Ectodermal cell (in vitro differentiated cells): ENCODE data around the gene RNF225.

Experiments
- H3K27ac ChIP-seq: 2 replicates; pipeline ENCODE4 v1.7.0; 2013; ENCODE audit warnings: mild to moderate bottlenecking, low read depth, low read length; ENCODE audit not compliant: insufficient read depth, poor library complexity, severe bottlenecking
- H3K27me3 ChIP-seq: 2 replicates; pipeline ENCODE4 v1.7.0; 2013; ENCODE audit warnings: mild to moderate bottlenecking, low read length; ENCODE audit not compliant: insufficient read depth, control insufficient read depth, poor library complexity, severe bottlenecking
- H3K36me3 ChIP-seq: one replicate; pipeline ENCODE4 v1.7.0; 2013; ENCODE audit warnings: low read length; ENCODE audit not compliant: control insufficient read depth, insufficient read depth
- H3K4me1 ChIP-seq: one replicate; pipeline ENCODE4 v1.7.0; 2013; ENCODE audit warnings: low read length; ENCODE audit not compliant: control insufficient read depth, insufficient read depth
- H3K4me3 ChIP-seq: 2 replicates; pipeline ENCODE4 v1.7.0; 2013; ENCODE audit warnings: low read depth, low read length, control low read depth; ENCODE audit not compliant: insufficient read depth
- H3K9me3 ChIP-seq: 2 replicates; pipeline ENCODE4 v1.7.0; 2013; ENCODE audit warnings: mild to moderate bottlenecking, low read length, moderate library complexity; ENCODE audit not compliant: control insufficient read depth
- WGBS, 2 experiments: methylation state at CpG; one replicate each; pipeline ENCODE4 v1.1.7; 2013; ENCODE audit warnings: missing lambda C conversion rate in 2 of 2; 5-methylcytosine and 5-hydroxymethylcytosine counted together

Gene RNF225

GRCh38 chr19:58388175-58388526 lies 7.3 kb upstream of the RNF225 start:
- WGBS, 2 experiments: 92 to 97% methylated on average over 3 of the region's 3 CpGs
- peaks cover 21% of the 10 kb centered on the region for H3K4me1 ChIP-seq
- H3K27ac ChIP-seq: no peak overlapping the region
- no peaks in the 10 kb centered on the region for H3K9me3 ChIP-seq
- no peaks in the 10 kb centered on the region for H3K27me3 ChIP-seq
- H3K4me3 ChIP-seq: peak overlapping the region; percentile 96
- peaks cover 20% of the 10 kb centered on the region for H3K36me3 ChIP-seq

- WGBS, 2 experiments: 96 to 97% methylated on average over 26 of the region's 26 CpGs
- Histone ChIP-seq H3K27me3 (peaks cover 16% of the 10 kb centered on the region), H3K36me3 (peaks cover 39% of the 10 kb centered on the region), H3K4me1 (peaks cover 7% of the 10 kb centered on the region), H3K4me3 (no peak overlapping the region), H3K9me3 (no peaks in the 10 kb centered on the region), H3K27ac (no peak overlapping the region)
These were observed 2.3 kb upstream of the RNF225 start for GRCh38 chr19:58392945-58393724.

GRCh38 chr19:58393725-58394033 lies 1.8 kb upstream of the RNF225 start:
- Histone ChIP-seq H3K4me3 (no peak overlapping the region), H3K27ac (no peak overlapping the region), H3K9me3 (no peaks in the 10 kb centered on the region), H3K36me3 (peaks cover 35% of the 10 kb centered on the region), H3K27me3 (peaks cover 16% of the 10 kb centered on the region), H3K4me1 (peaks cover 3% of the 10 kb centered on the region)
- WGBS, 2 experiments: 93 to 97% methylated on average over 4 of the region's 4 CpGs

- H3K27ac ChIP-seq: no peak overlapping the region
- WGBS, 2 experiments: 86 to 87% methylated on average over 3 of the region's 3 CpGs
- H3K4me3 ChIP-seq: no peak overlapping the region
- H3K27me3 ChIP-seq: peaks cover 16% of the 10 kb centered on the region
- H3K4me1 ChIP-seq: no peaks in the 10 kb centered on the region
- peaks cover 29% of the 10 kb centered on the region for H3K36me3 ChIP-seq
- no peaks in the 10 kb centered on the region for H3K9me3 ChIP-seq
These were observed 636 bp upstream of the RNF225 start for GRCh38 chr19:58394821-58395219.

- WGBS, 2 experiments: 45 to 47% methylated on average over 75 of the region's 75 CpGs
- Histone ChIP-seq H3K36me3 (peaks cover 24% of the 10 kb centered on the region), H3K27ac (no peak overlapping the region), H3K9me3 (no peaks in the 10 kb centered on the region), H3K4me1 (peaks cover 7% of the 10 kb centered on the region), H3K27me3 (peaks cover 16% of the 10 kb centered on the region), H3K4me3 (no peak overlapping the region)
These were observed 647 bp downstream of the RNF225 start for GRCh38 chr19:58395979-58396627.

GRCh38 chr19:58396691-58397532 lies 1.5 kb downstream of the RNF225 start:
- H3K4me3 ChIP-seq: no peak overlapping the region
- no peak overlapping the region for H3K27ac ChIP-seq
- peaks cover 24% of the 10 kb centered on the region for H3K36me3 ChIP-seq
- no peaks in the 10 kb centered on the region for H3K9me3 ChIP-seq
- WGBS, 2 experiments: 84 to 86% methylated on average over 58 of the region's 58 CpGs
- peaks cover 7% of the 10 kb centered on the region for H3K4me1 ChIP-seq
- peaks cover 16% of the 10 kb centered on the region for H3K27me3 ChIP-seq

- Histone ChIP-seq H3K27ac (no peak overlapping the region), H3K27me3 (peaks cover 16% of the 10 kb centered on the region), H3K4me3 (no peak overlapping the region), H3K9me3 (no peaks in the 10 kb centered on the region), H3K4me1 (peaks cover 7% of the 10 kb centered on the region), H3K36me3 (peaks cover 24% of the 10 kb centered on the region)
- 85% methylated on average over 7 of the region's 7 CpGs for WGBS, 2 experiments
These were observed 2.1 kb downstream of the RNF225 start for GRCh38 chr19:58397533-58398037.

- Histone ChIP-seq H3K4me3 (no peak overlapping the region), H3K9me3 (no peaks in the 10 kb centered on the region), H3K4me1 (peaks cover 7% of the 10 kb centered on the region), H3K27me3 (peaks cover 16% of the 10 kb centered on the region), H3K36me3 (peaks cover 20% of the 10 kb centered on the region), H3K27ac (no peak overlapping the region)
- WGBS, 2 experiments: 88 to 94% methylated on average over 4 of the region's 4 CpGs
These were observed 2.6 kb downstream of the RNF225 start for GRCh38 chr19:58398087-58398486.

GRCh38 chr19:58398545-58398944 lies 3.1 kb downstream of the RNF225 start:
- Histone ChIP-seq H3K9me3 (no peaks in the 10 kb centered on the region), H3K27ac (no peak overlapping the region), H3K4me3 (no peak overlapping the region), H3K4me1 (peaks cover 7% of the 10 kb centered on the region), H3K36me3 (peaks cover 16% of the 10 kb centered on the region), H3K27me3 (peaks cover 16% of the 10 kb centered on the region)
- WGBS, 2 experiments: 95 to 96% methylated on average over 6 of the region's 6 CpGs

GRCh38 chr19:58399903-58400302 lies 4.4 kb downstream of the RNF225 start:
- WGBS, 2 experiments: 89 to 100% methylated on average over 3 of the region's 3 CpGs
- peaks cover 7% of the 10 kb centered on the region for H3K4me1 ChIP-seq
- H3K27ac ChIP-seq: no peak overlapping the region
- peaks cover 3% of the 10 kb centered on the region for H3K36me3 ChIP-seq
- no peak overlapping the region for H3K4me3 ChIP-seq
- H3K27me3 ChIP-seq: peaks cover 16% of the 10 kb centered on the region
- no peaks in the 10 kb centered on the region for H3K9me3 ChIP-seq
